GM12874 (cell line): ENCODE data around the gene ACVR2A.
A peak's percentile ranks its signal among the peaks of the same experiment; 100 is the strongest.

Experiments
- TF ChIP-seq, protein P1 (sequence below): IDR thresholded peaks from 2 replicates; pipeline ENCODE4 v1.5.1; 2011; ENCODE audit warnings: low read depth, mild to moderate bottlenecking, control low read depth, low read length, moderate library complexity; ENCODE audit not compliant: insufficient read depth

The ACVR2A gene

DNA sequence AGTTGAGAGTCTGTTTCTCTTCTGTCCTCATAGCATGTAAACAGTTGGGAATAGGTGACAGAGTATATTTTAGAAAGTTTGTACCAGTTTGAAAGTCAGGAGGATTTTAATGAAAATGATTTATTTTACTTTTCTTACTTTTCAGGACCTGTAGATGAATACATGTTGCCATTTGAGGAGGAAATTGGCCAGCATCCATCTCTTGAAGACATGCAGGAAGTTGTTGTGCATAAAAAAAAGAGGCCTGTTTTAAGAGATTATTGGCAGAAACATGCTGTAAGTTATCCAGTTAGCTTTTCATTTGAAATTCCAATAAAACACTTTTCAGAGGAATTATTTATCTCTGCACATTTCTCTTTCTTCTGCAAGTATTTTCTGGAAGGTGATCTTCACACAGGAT lies 81.1 kb downstream of the ACVR2A start:
- TF ChIP-seq, protein P1, sequence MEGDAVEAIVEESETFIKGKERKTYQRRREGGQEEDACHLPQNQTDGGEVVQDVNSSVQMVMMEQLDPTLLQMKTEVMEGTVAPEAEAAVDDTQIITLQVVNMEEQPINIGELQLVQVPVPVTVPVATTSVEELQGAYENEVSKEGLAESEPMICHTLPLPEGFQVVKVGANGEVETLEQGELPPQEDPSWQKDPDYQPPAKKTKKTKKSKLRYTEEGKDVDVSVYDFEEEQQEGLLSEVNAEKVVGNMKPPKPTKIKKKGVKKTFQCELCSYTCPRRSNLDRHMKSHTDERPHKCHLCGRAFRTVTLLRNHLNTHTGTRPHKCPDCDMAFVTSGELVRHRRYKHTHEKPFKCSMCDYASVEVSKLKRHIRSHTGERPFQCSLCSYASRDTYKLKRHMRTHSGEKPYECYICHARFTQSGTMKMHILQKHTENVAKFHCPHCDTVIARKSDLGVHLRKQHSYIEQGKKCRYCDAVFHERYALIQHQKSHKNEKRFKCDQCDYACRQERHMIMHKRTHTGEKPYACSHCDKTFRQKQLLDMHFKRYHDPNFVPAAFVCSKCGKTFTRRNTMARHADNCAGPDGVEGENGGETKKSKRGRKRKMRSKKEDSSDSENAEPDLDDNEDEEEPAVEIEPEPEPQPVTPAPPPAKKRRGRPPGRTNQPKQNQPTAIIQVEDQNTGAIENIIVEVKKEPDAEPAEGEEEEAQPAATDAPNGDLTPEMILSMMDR, result no peak

GRCh38 chr2:147927053-147927588 lies 82.3 kb downstream of the ACVR2A start:
- TF ChIP-seq, protein P1, result no peak

- TF ChIP-seq, protein P1, result no peak
Observed at GRCh38 chr2:147933931-147934330, 89.1 kb downstream of the ACVR2A start.

GRCh38 chr2:147934881-147935620 lies 90.2 kb downstream of the ACVR2A start:
- TF ChIP-seq, protein P1, result no peak

DNA sequence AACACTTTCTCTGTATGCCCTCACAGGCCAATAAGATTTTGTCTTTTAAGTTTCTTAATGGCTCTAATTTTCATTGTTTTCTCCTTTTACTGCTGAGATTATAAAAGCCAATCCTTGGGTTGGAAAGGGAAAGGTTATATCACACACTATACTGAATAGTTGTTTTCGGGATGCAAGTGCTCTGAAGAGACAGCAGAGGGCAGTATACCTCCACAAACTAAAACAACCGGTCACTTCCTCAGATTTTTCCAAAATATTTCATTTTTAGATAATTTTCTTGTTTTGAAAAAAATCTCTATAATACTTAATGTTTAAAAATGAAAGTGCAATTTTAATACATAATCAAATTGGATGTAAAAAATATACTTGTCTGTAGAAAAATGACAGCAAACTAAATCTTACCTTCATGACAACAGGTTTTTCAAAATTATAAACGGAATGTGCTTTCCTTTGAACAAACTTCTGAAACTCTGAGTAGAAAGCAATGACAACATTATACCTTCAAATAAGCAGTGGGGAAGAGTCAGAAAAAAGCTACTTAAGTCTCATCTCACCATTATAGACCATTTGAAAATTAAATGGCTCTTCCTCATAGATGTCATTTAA lies 93.0 kb downstream of the ACVR2A start:
- TF ChIP-seq, protein P1, result peak; percentile 67

GRCh38 chr2:147939313-147939712 lies 94.5 kb downstream of the ACVR2A start:
- TF ChIP-seq, protein P1, result no peak

- TF ChIP-seq, protein P1, result no peak
Observed at GRCh38 chr2:147945660-147946059, 100.8 kb downstream of the ACVR2A start.
